ENCODE data around the gene FAIM2.
A peak's percentile ranks its signal among the peaks of the same experiment; 100 is the strongest.

FAIM2 gene

DNA sequence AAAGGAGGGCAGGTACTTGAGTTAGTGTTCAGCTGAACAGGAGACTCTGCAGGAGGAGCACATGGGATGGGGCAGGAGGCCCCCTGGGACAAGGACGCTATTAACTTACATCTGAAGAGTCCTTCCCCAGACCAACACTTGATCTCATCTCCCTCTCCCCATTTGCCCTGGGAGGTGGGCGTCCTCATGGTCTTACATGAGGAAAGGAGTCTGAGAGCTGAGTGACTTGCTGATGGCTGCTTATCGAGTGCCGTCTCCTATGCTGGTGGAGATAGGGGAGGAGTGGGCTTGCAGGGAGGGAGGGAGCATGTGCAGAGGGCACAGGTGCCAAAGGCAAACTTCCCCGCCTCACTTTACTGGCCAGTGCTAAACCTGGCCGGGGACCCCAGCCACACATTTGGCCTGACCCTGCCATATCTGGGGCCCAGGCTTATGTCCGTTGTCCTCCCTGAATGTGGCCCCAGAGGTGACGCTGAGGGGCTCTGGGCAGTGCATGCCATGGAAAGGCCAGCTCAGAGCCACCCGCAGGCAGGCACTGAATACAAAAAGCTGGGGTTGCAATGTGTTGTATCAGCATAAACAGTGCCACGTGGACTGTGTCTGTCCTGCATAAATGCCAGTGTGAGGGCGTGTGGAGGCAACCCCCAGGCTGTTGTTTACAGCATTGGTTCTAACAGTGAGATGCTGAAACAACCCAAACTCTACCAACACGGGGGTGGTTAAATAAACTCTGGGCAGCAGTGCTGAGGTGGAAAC, 29.4 kb downstream of the FAIM2 start (continued):
- TF ChIP-seq ZNF416 (tag by site-specific recombination; IDR thresholded peaks at IDR 0.05) (no peak), ZNF530 (tag by site-specific recombination; IDR thresholded peaks at IDR 0.05; ENCODE audit: low read depth) (no peak), GLIS1 (tag by site-specific recombination; IDR thresholded peaks at IDR 0.05) (peak; percentile 76), RBAK (tag by site-specific recombination; IDR thresholded peaks at IDR 0.05) (no peak)
- TF ChIP-seq, protein P1, sequence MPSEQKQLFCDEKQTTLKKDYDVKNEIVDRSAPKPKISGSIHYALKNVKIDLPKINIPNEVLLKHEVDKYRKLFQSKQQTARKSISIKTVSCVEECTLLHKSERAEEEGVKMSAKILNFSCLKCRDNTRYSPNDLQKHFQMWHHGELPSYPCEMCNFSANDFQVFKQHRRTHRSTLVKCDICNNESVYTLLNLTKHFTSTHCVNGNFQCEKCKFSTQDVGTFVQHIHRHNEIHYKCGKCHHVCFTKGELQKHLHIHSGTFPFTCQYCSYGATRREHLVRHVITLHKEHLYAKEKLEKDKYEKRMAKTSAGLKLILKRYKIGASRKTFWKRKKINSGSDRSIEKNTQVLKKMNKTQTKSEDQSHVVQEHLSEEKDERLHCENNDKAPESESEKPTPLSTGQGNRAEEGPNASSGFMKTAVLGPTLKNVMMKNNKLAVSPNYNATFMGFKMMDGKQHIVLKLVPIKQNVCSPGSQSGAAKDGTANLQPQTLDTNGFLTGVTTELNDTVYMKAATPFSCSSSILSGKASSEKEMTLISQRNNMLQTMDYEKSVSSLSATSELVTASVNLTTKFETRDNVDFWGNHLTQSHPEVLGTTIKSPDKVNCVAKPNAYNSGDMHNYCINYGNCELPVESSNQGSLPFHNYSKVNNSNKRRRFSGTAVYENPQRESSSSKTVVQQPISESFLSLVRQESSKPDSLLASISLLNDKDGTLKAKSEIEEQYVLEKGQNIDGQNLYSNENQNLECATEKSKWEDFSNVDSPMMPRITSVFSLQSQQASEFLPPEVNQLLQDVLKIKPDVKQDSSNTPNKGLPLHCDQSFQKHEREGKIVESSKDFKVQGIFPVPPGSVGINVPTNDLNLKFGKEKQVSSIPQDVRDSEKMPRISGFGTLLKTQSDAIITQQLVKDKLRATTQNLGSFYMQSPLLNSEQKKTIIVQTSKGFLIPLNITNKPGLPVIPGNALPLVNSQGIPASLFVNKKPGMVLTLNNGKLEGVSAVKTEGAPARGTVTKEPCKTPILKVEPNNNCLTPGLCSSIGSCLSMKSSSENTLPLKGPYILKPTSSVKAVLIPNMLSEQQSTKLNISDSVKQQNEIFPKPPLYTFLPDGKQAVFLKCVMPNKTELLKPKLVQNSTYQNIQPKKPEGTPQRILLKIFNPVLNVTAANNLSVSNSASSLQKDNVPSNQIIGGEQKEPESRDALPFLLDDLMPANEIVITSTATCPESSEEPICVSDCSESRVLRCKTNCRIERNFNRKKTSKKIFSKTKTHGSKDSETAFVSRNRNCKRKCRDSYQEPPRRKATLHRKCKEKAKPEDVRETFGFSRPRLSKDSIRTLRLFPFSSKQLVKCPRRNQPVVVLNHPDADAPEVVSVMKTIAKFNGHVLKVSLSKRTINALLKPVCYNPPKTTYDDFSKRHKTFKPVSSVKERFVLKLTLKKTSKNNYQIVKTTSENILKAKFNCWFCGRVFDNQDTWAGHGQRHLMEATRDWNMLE (tag by site-specific recombination; conservative IDR thresholded peaks at IDR 0.05; ENCODE audit: low read depth): no peak

DNA sequence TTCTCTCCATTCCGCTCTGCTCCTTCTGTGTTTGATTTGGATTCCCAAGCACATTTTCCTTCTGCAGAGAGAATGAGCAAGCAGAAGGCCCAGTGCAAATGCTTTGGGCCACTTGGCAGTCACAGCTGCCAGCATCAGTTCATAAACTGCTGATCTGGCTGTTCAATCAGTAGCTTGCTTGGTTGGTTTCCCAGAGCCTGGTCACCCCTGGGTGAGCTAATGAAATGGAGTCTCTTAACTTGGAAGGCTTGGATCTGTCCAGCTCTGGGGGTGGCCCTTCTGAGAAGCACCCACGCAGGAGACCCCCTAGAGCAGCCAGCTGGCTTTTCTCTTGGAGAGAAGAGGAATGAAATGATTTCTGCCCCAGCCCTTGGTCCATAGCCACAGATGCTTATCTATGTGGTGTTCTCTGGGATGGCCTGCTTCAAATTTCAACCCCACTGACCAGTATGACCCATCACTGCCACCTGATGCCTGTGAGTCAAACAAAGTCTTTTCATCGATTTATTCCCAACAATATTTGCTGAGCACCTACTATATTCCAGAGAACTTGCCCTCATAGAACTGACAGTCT, 30.3 kb downstream of the FAIM2 start:
- ChIA-PET CTCF (interaction anchor here (0.7 to 1.8 kb wide), 4 partner anchors 55 to 197 kb away, joined by 3 to 9 read pairs (median 4); no protein-coding TSS in a partner anchor), POLR2A (no interaction called here)
- Histone ChIP-seq H3K4me1 (ENCODE audit: control insufficient read depth, insufficient read depth, low read length) (peaks cover 5% of the 10 kb centered on the region), H3K36me3 (ENCODE audit: control insufficient read depth in 2 of 2, insufficient read depth in 1 of 2, low read length in 2 of 2) (no peaks in the 10 kb centered on the region), H3K27ac (ENCODE audit: extremely low read depth, low read depth, low read length) (no peak overlapping the region), H3K9me3 (ENCODE audit: control insufficient read depth, insufficient read depth, low read depth, low read length) (no peaks in the 10 kb centered on the region), H3K4me3 (ENCODE audit: low read depth, low read length) (no peak overlapping the region)
- TF ChIP-seq ZNF544 (tag by site-specific recombination; IDR thresholded peaks at IDR 0.05) (no peak), ZNF664 (tag by site-specific recombination; IDR thresholded peaks at IDR 0.05) (peak; percentile 95), FEZF1 (tag by site-specific recombination; IDR thresholded peaks at IDR 0.05) (peak; percentile 69), PRDM10 (tag by site-specific recombination; IDR thresholded peaks at IDR 0.05) (peak; percentile 59), GLIS1 (tag by site-specific recombination; IDR thresholded peaks at IDR 0.05) (peak; percentile 26; the same call in 1 of the 2 replicates)

DNA sequence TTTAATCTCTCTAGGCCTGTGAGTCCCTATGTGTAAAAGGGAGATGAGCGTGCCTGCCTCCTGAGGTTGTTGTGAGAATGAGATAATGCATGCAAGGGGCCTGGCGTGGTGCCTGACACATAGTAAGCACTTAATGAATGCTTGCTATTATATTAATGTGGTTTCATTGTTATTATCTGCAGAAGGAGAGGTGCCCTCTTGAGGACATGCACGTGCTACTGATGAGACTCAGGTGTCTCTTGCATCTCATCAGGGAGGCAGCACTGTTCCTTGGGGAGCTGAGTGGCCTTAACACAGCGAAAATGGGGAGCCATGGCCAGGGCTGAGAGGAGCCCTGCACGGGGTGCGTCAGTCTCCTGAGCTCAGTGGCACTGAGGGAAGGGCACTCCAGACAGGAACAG, 30.9 kb downstream of the FAIM2 start:
- no peak overlapping the region for H3K27ac ChIP-seq (ENCODE audit: extremely low read depth, low read depth, low read length)
- H3K4me1 ChIP-seq (ENCODE audit: control insufficient read depth, insufficient read depth, low read length): peaks cover 12% of the 10 kb centered on the region
- ChIA-PET POLR2A (no interaction called here), CTCF (interaction anchor here (0.5 to 1.8 kb wide), 3 partner anchors 73 to 260 kb away, joined by 3 to 9 read pairs (median 4); no protein-coding TSS in a partner anchor)
- TF ChIP-seq ZNF26 (tag by site-specific recombination; IDR thresholded peaks at IDR 0.05): no peak
- TF ChIP-seq RBAK (tag by site-specific recombination; IDR thresholded peaks at IDR 0.05): no peak
- peak; percentile 71 for TF ChIP-seq GLIS1 (tag by site-specific recombination; IDR thresholded peaks at IDR 0.05)
- H3K4me3 ChIP-seq (ENCODE audit: low read depth, low read length): no peak overlapping the region
- H3K9me3 ChIP-seq (ENCODE audit: control insufficient read depth, insufficient read depth, low read depth, low read length): no peaks in the 10 kb centered on the region
- H3K36me3 ChIP-seq (ENCODE audit: control insufficient read depth in 2 of 2, insufficient read depth in 1 of 2, low read length in 2 of 2): no peaks in the 10 kb centered on the region

All from HEK293 (cell line).